ENCODE results near the gene VAT1L.

Gene VAT1L

DNA sequence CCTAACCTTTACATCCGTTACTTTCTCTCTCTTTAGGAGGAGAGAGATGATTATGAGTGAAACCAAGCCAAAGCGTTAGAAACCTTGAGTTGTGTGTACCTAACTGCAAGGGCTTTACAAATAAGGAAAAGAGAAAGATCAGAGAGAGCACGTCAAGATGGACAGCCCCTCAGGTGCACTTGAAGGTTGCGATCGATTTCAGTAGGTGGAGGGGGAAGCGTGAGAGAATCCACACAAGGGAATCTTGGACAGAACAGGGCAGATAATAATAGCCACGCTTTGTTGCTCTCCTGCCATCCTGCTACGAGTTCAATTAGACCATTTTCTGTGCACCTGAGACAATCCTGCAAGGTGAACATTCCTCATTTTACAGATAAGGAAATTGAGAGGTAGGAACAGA is 78.4 kb downstream of the VAT1L start:
- Histone ChIP-seq H3K4me1 (ENCODE audit: control insufficient read depth in 2 of 2, insufficient read depth in 1 of 2, low read depth in 1 of 2, low read length in 2 of 2) (peaks cover 9 to 10% of the 10 kb centered on the region in 2 donors), H3K18ac (ENCODE audit: low read length) (no peak overlapping the region)

DNA sequence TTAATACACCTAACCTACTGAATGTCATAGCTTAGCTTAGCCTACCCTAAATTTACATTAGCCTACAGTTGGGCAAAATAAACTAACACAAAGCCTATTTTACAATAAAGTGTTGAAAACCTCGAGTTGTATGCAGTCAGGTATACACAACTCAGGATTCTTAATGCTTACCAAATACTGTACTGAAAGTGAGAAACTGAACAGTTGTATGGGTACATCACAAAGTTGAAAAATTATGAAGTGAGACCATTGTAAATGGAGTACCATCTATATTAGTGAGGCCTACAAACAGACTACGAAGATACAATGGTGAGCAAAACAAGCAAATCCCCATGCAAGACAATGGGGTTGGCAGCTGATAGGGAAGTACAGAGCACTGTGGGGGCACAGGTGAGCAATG is 79.7 kb downstream of the VAT1L start:
- Histone ChIP-seq H2BK120ac (ENCODE audit: low read depth, low read length) (no peak overlapping the region), H3K4me1 (ENCODE audit: control insufficient read depth in 2 of 2, insufficient read depth in 1 of 2, low read depth in 1 of 2, low read length in 2 of 2) (peaks cover 8 to 10% of the 10 kb centered on the region in 2 donors), H4K91ac (ENCODE audit: low read depth, low read length, poor library complexity) (no peak overlapping the region), H3K9ac (ENCODE audit: low read depth, low read length, poor library complexity) (no peak overlapping the region), H3K4ac (ENCODE audit: low read length) (no peak overlapping the region), H3K27me3 (ENCODE audit: control insufficient read depth in 3 of 3, insufficient read depth in 3 of 3, low read depth in 1 of 3, low read length in 3 of 3) (no peaks in the 10 kb centered on the region), H2AK5ac (ENCODE audit: low read depth, low read length) (no peak overlapping the region), H3K36me3 (replicated peaks in 1 of 2; ENCODE audit: control insufficient read depth in 2 of 2, insufficient read depth in 2 of 2, low read length in 2 of 2) (peaks cover 9 to 14% of the 10 kb centered on the region in 2 donors), H2AFZ (ENCODE audit: low read length) (no peak overlapping the region), H3K4me3 (ENCODE audit: low read length in 2 of 2) (no peak overlapping the region), H3K18ac (ENCODE audit: low read length) (no peak overlapping the region), H3K23ac (ENCODE audit: low read depth, low read length, poor library complexity) (no peak overlapping the region), H3K14ac (ENCODE audit: low read length) (no peak overlapping the region), H3K79me1 (ENCODE audit: low read depth, low read length) (no peaks in the 10 kb centered on the region), H2BK12ac (ENCODE audit: low read length) (no peak overlapping the region), H2BK15ac (ENCODE audit: low read length) (no peak overlapping the region), H3K9me3 (replicated peaks in 1 of 2; ENCODE audit: control insufficient read depth in 2 of 2, insufficient read depth in 1 of 2, low read depth in 1 of 2, low read length in 2 of 2) (no peaks in the 10 kb centered on the region), H3K27ac (replicated peaks; ENCODE audit: low read length) (no peak overlapping the region), H4K8ac (ENCODE audit: low read depth, low read length) (no peak overlapping the region), H3K4me2 (ENCODE audit: insufficient read depth, low read length, poor library complexity, severe bottlenecking) (no peak overlapping the region), H2BK5ac (ENCODE audit: low read length) (no peak overlapping the region)
- no peak for DNase-seq (ENCODE audit: low spot score)
- no CpG with 5 or more reads among the region's 2 CpGs for WGBS, 2 donors (ENCODE audit: extremely low coverage in 2 of 2, insufficient read length in 2 of 2, insufficient replicate concordance in 1 of 2)

More for the DNA sequence above, 78.4 kb downstream of the VAT1L start:
- H3K4me3 ChIP-seq (ENCODE audit: low read length in 2 of 2), result no peak overlapping the region
- WGBS, 2 donors (ENCODE audit: extremely low coverage in 2 of 2, insufficient read length in 2 of 2, insufficient replicate concordance in 1 of 2), result no CpG with 5 or more reads among the region's 8 CpGs
- no peak overlapping the region for H2BK12ac ChIP-seq (ENCODE audit: low read length)
- H4K8ac ChIP-seq (ENCODE audit: low read depth, low read length), result no peak overlapping the region
- no peak for DNase-seq (ENCODE audit: low spot score)
- no peak overlapping the region for H3K14ac ChIP-seq (ENCODE audit: low read length)
- no peak overlapping the region for H4K91ac ChIP-seq (ENCODE audit: low read depth, low read length, poor library complexity)
- no peak overlapping the region for H3K27ac ChIP-seq (replicated peaks; ENCODE audit: low read length)
- H2AFZ ChIP-seq (ENCODE audit: low read length), result no peak overlapping the region
- no peak overlapping the region for H3K9ac ChIP-seq (ENCODE audit: low read depth, low read length, poor library complexity)
- no peak overlapping the region for H3K23ac ChIP-seq (ENCODE audit: low read depth, low read length, poor library complexity)
- no peak overlapping the region for H2BK15ac ChIP-seq (ENCODE audit: low read length)
- no peaks in the 10 kb centered on the region for H3K9me3 ChIP-seq (replicated peaks in 1 of 2; ENCODE audit: control insufficient read depth in 2 of 2, insufficient read depth in 1 of 2, low read depth in 1 of 2, low read length in 2 of 2)
- no peak overlapping the region for H3K4ac ChIP-seq (ENCODE audit: low read length)
- no peaks in the 10 kb centered on the region for H3K27me3 ChIP-seq (ENCODE audit: control insufficient read depth in 3 of 3, insufficient read depth in 3 of 3, low read depth in 1 of 3, low read length in 3 of 3)
- no peak overlapping the region for H3K4me2 ChIP-seq (ENCODE audit: insufficient read depth, low read length, poor library complexity, severe bottlenecking)
- no peak overlapping the region for H2BK120ac ChIP-seq (ENCODE audit: low read depth, low read length)
- no peaks in the 10 kb centered on the region for H3K79me1 ChIP-seq (ENCODE audit: low read depth, low read length)
- H2BK5ac ChIP-seq (ENCODE audit: low read length), result no peak overlapping the region
- H2AK5ac ChIP-seq (ENCODE audit: low read depth, low read length), result no peak overlapping the region
- H3K36me3 ChIP-seq (replicated peaks in 1 of 2; ENCODE audit: control insufficient read depth in 2 of 2, insufficient read depth in 2 of 2, low read length in 2 of 2), result peaks cover 9 to 14% of the 10 kb centered on the region in 2 donors

DNA sequence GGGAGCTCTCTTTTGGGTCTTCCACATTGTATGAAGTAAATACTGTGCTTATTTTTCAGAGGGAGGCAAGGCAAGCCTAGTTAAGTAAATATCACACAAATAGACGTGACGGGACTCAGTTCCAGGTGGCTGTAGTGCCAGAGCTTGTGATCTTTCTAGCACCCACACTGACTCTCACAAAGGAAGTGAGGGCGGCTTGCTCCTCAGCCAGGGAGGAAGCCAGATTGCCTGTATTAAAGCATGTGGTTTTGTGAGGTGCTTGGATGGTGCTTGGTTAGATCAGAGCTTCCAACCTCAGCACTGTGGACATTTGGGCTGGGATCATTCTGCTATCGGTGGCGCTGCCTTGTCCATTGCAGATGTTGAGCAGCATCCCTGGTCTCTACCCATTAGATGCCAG is 80.1 kb downstream of the VAT1L start:
- H3K4me2 ChIP-seq (ENCODE audit: insufficient read depth, low read length, poor library complexity, severe bottlenecking), result no peak overlapping the region
- no peak overlapping the region for H2BK120ac ChIP-seq (ENCODE audit: low read depth, low read length)
- no peak overlapping the region for H2AK5ac ChIP-seq (ENCODE audit: low read depth, low read length)
- no peak overlapping the region for H4K91ac ChIP-seq (ENCODE audit: low read depth, low read length, poor library complexity)
- no CpG with 5 or more reads among the region's 5 CpGs for WGBS, 2 donors (ENCODE audit: extremely low coverage in 2 of 2, insufficient read length in 2 of 2, insufficient replicate concordance in 1 of 2)
- H3K27ac ChIP-seq (replicated peaks; ENCODE audit: low read length), result no peak overlapping the region
- no peak overlapping the region for H2BK15ac ChIP-seq (ENCODE audit: low read length)
- H2BK5ac ChIP-seq (ENCODE audit: low read length), result no peak overlapping the region
- no peak overlapping the region for H3K4me3 ChIP-seq (ENCODE audit: low read length in 2 of 2)
- no peaks in the 10 kb centered on the region for H3K9me3 ChIP-seq (replicated peaks in 1 of 2; ENCODE audit: control insufficient read depth in 2 of 2, insufficient read depth in 1 of 2, low read depth in 1 of 2, low read length in 2 of 2)
- H3K9ac ChIP-seq (ENCODE audit: low read depth, low read length, poor library complexity), result peak overlapping the region; percentile 5
- H3K79me1 ChIP-seq (ENCODE audit: low read depth, low read length), result no peaks in the 10 kb centered on the region
- H3K36me3 ChIP-seq (replicated peaks in 1 of 2; ENCODE audit: control insufficient read depth in 2 of 2, insufficient read depth in 2 of 2, low read length in 2 of 2), result peaks cover 5 to 9% of the 10 kb centered on the region in 2 donors
- no peak overlapping the region for H4K8ac ChIP-seq (ENCODE audit: low read depth, low read length)
- DNase-seq (ENCODE audit: low spot score), result no peak
- H3K4me1 ChIP-seq (ENCODE audit: control insufficient read depth in 2 of 2, insufficient read depth in 1 of 2, low read depth in 1 of 2, low read length in 2 of 2), result peaks cover 8 to 10% of the 10 kb centered on the region in 2 donors
- H2BK12ac ChIP-seq (ENCODE audit: low read length), result no peak overlapping the region
- peak overlapping the region; percentile 58 for H3K18ac ChIP-seq (ENCODE audit: low read length)
- no peak overlapping the region for H3K23ac ChIP-seq (ENCODE audit: low read depth, low read length, poor library complexity)
- no peak overlapping the region for H3K4ac ChIP-seq (ENCODE audit: low read length)
- H3K27me3 ChIP-seq (ENCODE audit: control insufficient read depth in 3 of 3, insufficient read depth in 3 of 3, low read depth in 1 of 3, low read length in 3 of 3), result no peaks in the 10 kb centered on the region
- H3K14ac ChIP-seq (ENCODE audit: low read length), result no peak overlapping the region
- no peak overlapping the region for H2AFZ ChIP-seq (ENCODE audit: low read length)

DNA sequence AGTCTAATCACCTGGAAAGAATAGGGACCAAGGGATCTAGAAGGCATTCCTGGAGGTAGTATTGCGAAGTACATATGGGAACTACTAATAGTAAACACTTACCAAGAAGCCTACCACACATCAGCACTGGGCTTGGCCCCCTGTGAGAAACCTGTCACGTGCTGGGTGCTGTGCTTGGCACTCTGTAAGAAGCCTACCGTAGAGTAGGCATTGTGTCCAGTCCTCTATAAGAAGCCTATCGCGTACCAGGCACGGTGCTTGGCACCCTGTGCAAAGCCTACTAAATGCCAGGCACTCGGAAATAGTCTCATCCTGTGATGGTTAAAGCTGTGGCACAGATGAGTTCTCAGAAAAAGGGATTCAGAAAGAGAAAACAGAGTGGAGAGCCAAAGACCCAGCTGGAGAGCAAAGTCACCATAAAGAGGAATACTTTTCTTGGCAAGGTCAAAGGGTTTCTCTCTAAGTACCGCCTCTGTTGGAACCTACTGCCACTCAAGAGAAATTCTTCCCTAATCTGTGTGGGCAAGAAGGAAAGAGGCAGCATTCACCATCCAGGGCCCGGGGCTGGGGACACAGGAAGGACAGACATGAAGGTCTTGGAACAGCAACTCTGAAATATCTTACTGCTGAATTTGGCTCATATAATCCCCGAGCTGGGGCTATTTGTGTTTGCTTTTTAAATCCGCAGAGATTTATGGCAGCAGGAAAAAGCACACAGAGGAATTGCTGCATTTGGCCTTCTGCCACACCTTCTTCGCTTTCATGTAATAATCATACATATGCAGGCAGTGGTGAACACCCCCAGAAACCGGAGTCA is 81.8 kb downstream of the VAT1L start:
- Histone ChIP-seq H3K4ac (ENCODE audit: low read length) (no peak overlapping the region), H3K23ac (ENCODE audit: low read depth, low read length, poor library complexity) (no peak overlapping the region), H3K79me1 (ENCODE audit: low read depth, low read length) (no peaks in the 10 kb centered on the region), H3K4me3 (ENCODE audit: low read length in 2 of 2) (no peak overlapping the region), H3K4me1 (ENCODE audit: control insufficient read depth in 2 of 2, insufficient read depth in 1 of 2, low read depth in 1 of 2, low read length in 2 of 2) (peaks cover 8 to 10% of the 10 kb centered on the region in 2 donors), H3K9ac (ENCODE audit: low read depth, low read length, poor library complexity) (no peak overlapping the region), H3K9me3 (replicated peaks in 1 of 2; ENCODE audit: control insufficient read depth in 2 of 2, insufficient read depth in 1 of 2, low read depth in 1 of 2, low read length in 2 of 2) (no peaks in the 10 kb centered on the region), H2AK5ac (ENCODE audit: low read depth, low read length) (no peak overlapping the region), H2BK5ac (ENCODE audit: low read length) (no peak overlapping the region), H4K91ac (ENCODE audit: low read depth, low read length, poor library complexity) (no peak overlapping the region), H3K36me3 (replicated peaks in 1 of 2; ENCODE audit: control insufficient read depth in 2 of 2, insufficient read depth in 2 of 2, low read length in 2 of 2) (no peaks in the 10 kb centered on the region), H2BK120ac (ENCODE audit: low read depth, low read length) (no peak overlapping the region), H3K14ac (ENCODE audit: low read length) (no peak overlapping the region), H3K4me2 (ENCODE audit: insufficient read depth, low read length, poor library complexity, severe bottlenecking) (no peak overlapping the region), H3K18ac (ENCODE audit: low read length) (no peak overlapping the region), H3K27ac (replicated peaks; ENCODE audit: low read length) (no peak overlapping the region), H4K8ac (ENCODE audit: low read depth, low read length) (no peak overlapping the region), H3K27me3 (ENCODE audit: control insufficient read depth in 3 of 3, insufficient read depth in 3 of 3, low read depth in 1 of 3, low read length in 3 of 3) (no peaks in the 10 kb centered on the region), H2BK15ac (ENCODE audit: low read length) (no peak overlapping the region), H2BK12ac (ENCODE audit: low read length) (no peak overlapping the region), H2AFZ (ENCODE audit: low read length) (peak overlapping the region; percentile 59)
- no CpG with 5 or more reads among the region's 13 CpGs for WGBS, 2 donors (ENCODE audit: extremely low coverage in 2 of 2, insufficient read length in 2 of 2, insufficient replicate concordance in 1 of 2)
- DNase-seq (ENCODE audit: low spot score), result no peak
